Measurements from ENCODE around the gene COL21A1.

COL21A1 gene

DNA sequence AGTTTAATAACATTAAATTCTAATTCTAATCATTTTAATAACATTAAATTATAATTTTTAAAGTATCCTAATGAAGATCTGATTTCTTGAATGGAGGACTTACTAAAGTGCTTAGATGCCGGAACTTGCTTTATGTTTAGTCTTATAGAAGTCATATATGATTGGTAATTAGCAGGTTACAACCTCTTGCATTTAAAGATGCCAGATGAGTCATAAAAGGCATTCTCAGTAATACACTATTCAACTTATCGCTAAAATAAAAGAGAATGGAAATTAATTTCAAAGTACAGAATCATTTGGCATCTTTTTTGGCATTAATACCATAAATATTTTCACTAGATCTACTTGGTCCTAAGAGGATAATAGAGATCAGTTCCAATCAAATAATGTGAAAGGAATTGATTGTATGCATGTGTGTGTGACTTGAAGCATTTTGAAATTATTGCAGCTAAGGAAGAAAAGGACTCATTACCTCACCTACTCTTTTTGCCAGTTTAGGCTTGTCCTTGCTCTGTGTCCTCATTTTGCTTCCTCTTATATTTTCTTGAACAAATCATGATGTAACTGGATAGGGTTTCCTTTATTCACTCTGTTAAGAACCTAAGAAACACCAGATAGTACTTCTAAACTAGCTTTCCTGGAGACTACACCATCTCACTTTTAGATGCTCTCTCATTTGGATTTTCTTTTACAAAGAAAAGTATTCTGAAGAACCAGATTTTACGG is 2.7 kb downstream of the COL21A1 start:
- DNase-seq = no peak

DNA sequence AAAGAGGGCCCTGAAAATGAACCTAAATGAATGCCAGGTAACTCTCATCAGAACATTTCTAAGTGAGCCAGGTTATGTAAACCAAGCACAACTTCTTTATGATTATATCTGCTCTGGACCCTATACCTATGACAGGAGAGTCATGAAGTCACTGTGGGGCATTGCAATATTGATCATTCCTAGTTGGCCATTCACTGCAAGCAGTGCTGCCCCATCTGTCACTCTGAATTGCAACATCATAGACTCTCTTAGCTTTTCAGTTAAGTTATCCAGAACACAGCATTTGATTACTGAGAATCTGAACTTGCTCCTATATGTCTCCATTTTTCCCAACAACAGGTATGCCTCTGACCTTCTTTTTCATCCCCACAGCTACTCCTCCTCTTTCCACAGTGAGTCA is 3.3 kb downstream of the COL21A1 start:
- no peak for DNase-seq

DNA sequence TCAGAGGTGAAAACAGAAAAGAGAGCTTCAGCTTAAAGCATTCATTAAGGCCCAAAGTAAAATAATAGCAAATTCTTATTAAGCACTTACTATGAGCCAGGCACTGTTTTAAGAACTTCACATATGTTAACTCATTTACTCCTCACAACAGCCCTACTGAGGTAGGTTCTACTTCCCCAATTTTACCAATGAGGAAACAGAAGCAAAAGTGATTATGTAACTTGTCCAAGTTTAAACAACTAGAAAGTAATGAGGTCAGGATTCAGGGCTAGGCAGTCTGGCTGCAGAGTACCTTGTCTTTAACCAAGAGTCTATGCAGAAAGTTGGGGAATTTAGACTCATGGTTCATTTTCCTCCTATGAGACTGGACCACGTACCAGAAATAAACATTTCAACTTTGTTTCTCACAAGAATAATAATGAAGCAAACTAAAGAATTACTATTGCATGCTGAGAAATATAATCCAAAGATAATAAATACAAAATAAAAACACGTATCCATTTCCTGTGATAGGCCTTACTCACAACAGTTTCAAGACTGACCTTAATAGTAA is 3.8 kb downstream of the COL21A1 start:
- DNase-seq = no peak

DNA sequence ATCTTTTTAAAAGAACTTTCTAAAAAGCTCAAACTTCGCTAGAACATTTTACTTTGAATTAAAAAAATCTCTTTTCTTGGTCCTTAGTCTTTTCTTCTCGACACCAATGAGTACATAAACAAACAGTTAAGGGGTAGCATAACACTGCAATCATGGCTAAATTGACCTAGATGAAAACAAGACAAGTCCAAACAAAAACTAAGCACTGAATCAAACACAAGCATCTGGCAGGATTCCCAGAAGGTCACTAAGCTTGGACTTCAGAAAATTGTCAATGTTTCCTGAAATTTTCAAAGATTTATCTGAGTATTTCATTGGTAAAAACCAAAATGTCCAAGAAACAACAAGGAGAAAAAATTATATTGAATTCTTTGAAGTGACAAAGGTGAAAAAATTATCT is 5.0 kb downstream of the COL21A1 start:
- no peak for DNase-seq

DNA sequence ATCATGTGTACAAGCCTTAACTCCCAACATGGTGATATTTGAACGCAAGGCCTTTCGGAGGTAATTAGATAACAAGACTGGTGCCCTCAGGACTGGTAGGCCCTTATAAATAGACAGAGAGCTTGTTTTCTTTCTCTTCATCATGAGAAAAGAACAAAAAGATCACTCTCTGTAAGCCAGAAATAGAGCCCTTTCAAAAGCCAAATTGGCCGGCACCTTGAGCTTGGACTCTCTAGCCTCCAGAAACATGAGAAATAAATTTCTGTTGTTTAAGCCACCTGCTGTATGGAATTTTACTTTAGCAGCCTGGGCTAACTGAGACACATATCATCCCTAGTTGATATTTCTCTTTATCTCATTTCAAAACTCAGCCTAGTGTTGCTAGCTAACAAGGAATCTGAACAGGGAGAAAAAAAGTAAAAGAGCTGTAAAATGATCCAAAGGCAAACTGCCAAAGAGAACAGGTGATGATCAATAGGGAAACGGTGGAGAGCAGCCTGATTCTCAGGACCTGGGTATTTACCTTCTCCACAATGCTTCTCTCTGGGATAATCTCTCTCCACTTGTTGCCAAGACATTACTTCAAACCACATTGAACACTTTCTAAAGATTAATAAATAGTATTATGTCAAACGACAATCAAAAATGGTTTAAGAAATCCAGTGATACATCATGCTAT is 6.1 kb downstream of the COL21A1 start:
- no peak for DNase-seq

DNA sequence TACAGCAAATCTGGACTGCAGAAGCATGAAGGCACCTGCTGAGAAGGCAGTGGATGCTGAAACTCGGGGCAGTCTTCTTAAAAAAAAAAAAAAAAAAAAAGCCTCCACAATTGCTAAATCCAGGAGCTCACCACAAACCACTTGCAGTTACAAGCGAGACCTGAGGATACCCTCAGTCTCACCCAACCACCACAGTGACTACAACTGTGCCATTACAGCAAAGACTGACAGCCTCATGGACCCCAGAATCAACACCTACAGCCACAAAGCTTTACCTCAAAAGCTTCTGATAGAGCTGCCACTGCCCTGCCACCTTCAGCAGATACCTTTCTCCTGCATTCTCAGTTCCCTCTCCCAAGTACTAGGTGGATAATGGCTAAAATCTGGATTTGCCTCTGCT is 9.0 kb downstream of the COL21A1 start:
- DNase-seq = no peak

DNA sequence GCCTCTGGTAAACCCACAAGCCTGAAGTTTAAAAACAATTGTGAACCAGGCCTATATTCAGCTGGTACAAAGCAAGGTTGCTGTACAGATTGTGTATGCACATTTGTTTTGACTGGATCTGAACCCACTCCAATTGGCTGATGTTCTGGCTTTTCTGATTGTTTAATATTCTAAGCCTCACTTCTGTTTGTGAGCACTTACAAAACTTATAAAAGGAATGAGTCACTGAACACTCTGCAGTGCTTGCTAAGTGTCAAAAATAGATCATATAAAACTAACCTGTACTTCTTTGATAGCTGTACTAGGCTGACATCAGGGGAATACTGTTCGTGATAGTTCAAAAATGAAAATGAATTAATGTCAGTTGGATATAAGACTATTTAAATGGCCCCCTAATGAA is 12.1 kb downstream of the COL21A1 start:
- no peak for DNase-seq

DNA sequence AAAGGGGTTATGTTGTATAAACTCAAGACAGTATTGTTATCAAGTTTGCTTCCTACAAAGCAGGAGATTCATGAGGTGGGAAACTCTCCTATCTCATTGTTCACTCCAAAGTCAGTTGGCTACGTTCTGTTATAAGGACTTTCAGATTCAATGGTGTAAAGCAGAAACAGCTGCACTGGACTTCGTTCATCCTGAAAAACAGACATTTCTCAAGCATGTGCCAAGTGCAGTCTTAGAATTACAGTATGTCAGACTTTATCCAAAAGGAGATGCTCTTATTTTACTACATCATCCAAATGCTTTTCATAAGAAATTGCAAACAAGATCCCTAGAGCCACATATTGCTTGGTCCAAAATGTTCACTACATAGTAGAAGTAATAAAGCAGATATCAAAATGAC is 14.9 kb downstream of the COL21A1 start:
- no peak for DNase-seq

DNA sequence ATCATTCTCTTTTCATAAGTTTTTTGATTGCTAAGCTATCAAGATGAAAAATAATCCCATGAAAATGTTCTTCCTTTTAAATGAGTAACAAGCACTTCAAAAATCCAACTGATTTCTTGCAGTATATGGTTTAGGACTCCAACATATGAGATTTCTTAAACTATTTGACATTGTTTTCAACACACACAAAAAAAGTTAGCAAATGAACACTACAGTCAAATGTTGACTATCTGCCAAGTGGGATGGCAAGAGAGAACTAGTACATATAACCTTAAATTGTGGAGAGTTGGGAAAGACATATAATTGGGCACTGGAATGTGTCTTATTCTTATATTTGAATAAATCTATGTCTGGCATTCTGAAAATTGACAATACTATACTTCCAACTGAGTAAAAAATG is 15.6 kb downstream of the COL21A1 start:
- DNase-seq = no peak

DNA sequence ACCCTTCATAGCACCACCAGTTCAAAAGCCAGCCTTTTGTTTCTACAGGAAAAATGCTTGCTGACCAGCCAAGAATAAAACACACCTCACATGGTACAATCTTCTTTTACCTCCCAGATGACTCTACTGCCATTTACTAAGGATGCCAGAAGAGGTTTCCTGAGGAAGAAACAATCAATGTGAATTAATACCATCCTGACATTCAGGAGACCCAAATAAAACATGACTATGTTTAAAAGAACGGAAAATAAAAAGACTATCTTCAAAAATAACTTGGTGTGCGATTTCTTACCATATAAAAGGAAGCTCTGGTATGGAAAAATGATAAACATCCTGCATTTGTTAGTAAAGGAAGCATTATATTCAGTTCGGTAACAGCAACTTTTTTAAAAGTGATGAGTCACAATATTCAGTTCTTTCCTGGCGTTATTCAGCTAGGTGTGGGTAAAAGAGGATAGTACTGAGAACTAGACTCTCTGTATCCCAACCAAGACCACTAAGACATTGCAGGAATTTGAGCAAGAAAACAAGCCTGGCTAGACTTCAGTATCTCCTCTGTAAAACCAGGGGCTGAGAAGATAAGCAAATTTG is 16.3 kb downstream of the COL21A1 start:
- no peak for DNase-seq

DNA sequence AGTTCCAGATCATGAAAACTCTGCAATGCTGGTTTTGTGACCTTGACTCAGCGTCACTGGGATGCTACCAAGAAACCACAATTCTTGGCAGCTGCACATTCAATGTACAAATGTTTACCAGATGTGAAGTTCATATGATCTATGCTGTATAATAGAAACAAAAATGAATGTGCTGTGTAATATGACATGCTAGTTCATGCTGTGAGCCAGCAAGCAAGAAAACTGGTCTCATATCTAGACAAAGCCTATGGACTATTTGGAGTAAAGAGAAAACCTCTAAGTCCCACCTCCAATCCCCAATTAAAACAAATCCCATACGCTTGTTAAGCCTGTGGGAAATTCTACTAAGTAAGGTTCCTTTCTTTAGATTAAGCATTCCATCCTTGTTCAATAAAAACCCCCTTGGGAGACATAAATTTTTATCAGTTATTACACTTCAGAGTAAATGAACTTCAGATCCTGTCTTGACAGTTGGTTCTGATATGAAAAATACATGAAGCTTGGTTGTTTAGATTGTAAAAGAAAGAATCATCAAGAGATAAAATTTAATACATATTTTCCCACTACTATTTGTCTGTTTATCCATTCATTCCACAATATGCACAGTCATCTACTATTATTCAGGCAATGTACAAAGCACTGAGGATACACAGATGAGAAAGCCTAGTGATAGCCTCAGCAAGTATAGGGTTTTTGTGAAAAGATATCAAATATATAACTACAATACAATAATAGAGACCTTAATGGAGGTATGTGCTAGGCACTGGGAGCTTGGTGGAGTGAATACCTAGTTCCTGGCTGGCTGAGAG is 20.1 kb downstream of the COL21A1 start:
- DNase-seq = no peak

DNA sequence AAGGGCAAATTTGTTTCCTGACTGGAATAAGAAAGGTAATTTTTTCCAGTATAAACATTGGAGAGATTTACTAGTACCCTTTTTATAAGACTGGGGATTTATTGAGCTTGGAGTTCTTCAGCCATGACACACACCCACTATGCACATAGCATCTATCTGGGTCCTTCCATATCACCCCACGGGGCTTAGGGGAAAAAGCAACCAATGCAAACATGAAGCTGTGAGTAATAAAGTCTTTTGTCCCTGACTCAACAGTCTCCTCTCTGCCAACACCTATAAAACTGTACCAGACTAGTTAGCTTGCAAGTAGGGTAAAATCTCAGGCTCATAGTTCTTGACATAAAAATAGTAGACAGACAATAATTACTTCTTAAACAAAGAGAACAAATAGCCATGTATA is 23.4 kb downstream of the COL21A1 start:
- no peak for DNase-seq

DNA sequence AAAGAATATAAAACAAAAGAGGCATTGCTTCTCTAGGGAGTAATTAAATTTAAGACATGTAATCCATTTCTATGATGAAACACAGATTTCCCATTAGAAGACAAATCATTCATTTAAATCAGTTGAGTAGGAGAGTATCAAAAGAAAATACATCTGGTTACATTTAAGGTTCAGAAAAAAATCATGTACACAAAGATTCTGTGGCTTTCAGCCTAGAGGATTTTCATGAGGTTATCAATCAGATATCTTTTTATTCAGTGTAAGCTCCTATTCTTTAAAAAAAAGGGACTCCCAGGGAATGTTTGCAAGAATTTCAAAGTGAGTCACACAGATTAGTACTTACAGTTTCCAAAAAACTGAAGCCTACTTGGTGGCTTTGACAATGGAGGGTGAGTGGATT is 24.9 kb downstream of the COL21A1 start:
- no peak for DNase-seq

DNA sequence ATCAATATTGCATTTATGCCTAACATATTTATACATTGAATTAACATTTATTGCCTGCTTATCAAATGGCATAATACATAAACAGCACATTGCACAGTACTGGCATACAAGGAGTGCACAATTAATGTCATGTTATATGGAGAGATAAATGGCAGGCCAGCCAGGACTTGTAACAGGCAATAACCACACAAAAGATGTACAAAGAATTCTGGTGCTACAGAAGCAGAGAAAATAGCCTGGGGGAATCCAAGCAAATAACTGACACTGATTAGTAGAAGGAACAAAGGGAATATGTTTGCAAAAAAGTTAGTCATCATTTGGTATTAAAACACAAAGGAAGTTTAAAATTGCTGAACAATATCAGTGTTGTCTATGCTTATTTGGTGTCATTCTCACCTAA is 27.3 kb downstream of the COL21A1 start:
- DNase-seq = no peak

DNA sequence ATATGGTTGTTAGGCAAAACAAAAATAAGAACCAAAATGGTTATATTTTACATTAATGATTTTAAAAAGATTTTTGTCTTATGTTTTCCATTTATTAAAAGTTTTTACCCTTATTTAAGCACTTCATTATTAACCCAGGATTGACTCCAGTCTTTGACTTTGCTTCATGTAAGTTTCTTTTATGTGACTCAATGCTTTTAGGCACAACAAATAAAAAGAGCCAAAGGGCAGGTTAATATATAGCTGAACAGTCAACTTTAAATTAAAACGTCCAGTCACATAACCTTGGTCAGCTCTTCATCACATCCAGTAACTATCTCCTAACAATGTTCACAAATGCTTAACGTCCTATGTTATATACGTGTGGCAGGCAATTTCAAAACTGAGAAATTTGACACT is 32.7 kb downstream of the COL21A1 start:
- DNase-seq = no peak

DNA sequence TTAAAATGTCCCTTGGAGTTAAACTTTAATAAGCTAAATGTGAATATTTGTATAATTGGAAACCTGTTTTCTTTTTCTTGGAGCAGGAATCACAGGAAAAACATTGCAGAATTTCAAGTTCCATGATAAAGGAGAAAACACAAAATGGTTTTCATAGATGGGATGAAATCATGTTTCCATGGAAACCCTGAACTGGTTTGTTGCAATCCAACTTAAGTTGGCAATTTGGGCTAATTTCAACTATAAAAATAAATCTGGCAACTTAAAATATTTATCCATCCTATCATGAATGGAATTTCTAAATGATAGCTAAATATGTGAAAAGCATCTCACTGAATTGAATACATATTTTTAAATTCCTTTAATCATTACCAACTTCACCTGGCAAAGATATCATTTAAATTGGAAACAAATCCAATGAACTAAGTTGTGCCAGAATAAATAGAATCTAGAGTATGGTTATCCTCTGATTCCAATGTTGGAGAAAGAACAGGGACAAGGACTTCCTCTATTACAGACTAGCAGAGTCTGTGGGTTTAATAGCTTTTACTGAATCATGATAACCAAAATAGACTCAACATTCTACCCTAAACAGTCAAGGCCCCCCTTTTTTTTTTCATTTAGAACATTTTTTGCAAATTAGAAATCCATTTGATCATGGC is 33.2 kb downstream of the COL21A1 start:
- no peak for DNase-seq

DNA sequence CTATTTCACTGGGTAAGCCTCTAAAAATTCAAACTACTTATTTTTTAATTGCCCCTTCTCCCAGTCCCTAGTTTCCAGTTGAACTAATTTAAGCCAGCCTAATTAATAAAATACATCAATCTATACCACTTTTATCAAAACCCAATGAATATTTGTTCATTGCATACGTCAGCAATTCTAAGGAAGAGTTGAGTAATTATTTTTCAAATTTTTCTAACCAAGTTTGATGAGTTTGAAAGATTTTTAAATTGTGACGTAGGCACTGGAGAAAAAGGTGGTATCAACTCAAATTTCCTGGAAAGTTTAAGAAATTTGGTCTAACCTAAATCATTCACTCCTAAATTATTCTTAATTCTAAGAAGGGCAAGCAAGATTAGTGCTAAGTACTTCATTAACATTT is 35.7 kb downstream of the COL21A1 start:
- DNase-seq = no peak

DNA sequence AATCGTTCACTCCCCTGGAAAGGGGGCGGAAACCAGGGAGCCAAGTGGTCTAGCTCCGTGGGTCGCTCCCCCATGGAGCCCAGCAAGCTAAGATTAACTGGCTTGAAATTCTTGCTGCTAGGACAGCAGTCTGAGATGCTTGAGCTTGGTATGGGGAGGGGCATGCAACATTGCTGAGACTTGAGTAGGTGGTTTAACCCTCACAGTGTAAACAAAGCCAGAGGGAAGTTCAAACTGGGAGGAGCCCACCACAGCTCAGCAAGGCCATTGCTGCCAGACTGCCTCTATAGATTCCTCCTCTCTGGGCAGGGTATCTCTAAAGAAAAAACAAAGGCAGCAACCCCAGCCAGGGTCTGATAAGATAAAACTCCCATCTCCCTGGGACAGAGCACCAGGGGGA is 43.2 kb downstream of the COL21A1 start:
- DNase-seq = no peak

DNA sequence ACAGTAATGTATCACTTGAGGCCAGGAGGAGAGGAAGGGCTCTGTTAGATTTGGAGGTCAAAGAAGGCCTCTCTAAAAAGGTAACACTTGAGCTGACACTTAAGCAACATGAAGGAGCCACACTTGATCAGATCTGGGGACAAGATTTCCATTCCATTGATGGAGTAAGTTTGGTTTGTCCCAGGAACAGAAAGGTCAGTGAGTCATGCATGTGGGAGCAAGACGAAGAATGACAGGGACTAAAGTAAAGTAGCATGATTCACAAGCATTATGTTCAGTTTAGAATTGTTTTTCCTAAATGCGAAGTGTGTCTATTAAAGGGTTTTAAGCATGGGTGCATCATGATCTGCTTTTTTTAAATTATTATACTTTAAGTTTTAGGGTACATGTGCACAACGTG is 47.4 kb downstream of the COL21A1 start:
- no peak for DNase-seq

DNA sequence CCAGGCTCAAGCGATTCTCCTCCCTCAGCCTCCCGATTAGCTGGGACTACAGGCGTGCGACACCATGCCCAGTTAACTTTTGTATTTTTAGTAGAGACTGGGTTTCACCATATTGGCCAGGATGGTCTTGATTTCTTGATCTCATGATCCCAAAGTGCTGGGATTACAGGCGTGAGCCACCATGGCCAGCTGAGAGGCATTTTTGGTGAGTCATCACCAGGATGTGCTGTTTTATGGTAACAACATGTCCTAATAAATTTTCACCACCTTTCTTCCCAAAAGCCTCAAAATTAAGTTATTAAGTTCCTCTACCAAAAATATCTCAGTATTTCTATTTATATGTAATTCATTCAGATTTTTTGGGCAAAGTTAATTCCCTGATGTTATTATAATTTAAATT is 53.5 kb downstream of the COL21A1 start:
- DNase-seq = no peak

DNA sequence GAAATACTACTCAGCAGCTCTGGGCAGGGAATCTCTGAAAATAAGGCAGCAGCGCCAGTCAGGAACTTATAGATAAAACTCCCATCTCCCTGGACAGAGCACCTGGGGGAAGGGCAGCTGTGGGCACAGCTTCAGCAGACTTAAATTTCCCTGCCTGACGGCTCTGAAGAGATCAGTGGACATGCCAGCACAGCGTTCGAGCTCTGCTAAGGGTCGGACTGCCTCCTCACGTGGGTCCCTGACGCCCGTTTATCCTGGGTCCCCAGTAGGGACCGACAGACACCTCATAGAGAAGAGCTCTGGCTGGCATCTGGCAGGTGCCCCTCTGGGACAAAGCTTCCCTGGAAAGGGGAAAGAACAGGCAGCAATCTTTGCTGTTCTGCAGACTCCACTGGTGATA is 59.0 kb downstream of the COL21A1 start:
- no peak for DNase-seq

DNA sequence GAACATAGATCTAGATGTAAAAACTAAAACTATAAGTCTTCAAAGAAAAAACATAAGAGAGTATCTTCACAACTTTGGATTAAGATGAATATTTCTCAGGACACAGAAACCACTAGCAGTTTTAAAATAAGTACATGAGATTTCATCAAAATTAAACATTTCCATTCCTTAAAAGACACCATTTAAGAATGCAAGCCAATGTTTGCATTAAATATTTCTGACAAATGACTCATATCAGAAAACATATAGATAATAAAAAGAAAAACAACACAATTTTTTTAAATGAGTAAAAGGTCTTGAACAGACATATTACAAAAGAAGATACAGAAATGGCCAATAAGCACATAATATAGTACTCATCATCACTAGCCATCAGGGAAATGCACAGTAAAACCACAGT is 59.7 kb downstream of the COL21A1 start:
- DNase-seq = no peak

DNA sequence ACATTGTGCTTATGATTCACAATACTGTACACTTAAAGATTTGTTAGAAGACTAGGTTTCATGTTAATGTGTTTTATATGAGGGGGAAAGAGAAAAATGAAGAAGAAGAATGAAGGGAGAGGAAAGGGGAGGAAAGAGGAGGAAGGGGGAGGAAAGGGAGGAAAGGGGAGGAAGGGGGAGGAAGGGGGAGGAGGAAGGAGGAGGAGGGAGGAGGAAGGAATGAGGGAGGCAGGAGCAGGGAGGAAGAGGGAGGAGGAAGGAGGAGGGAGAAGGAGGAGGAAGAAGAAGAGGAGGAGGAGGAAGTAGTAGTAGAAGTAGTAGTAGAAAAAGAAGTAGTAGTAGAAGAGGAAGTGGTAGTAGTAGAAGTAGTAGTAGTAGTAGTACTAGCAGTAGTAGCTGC is 70.6 kb downstream of the COL21A1 start:
- no peak for DNase-seq
